WI38 (cell line): Measurements from ENCODE around the gene COL18A1.

Source experiments
- H3K4me3 ChIP-seq: 2 replicates; pipeline ENCODE4 v1.5.1; 2011; ENCODE audit warnings: low read depth, mild to moderate bottlenecking, control low read depth, low read length
- CTCF ChIP-seq: IDR thresholded peaks from 2 replicates; pipeline ENCODE4 v1.5.1; 2012; ENCODE audit warnings: low read depth, mild to moderate bottlenecking, control low read depth, low read length

COL18A1 gene

GRCh38 chr21:45479691-45480675, 75.0 kb downstream of the COL18A1 start:
- H3K4me3 ChIP-seq, result no peak overlapping the region
- TF ChIP-seq CTCF, result no peak

DNA sequence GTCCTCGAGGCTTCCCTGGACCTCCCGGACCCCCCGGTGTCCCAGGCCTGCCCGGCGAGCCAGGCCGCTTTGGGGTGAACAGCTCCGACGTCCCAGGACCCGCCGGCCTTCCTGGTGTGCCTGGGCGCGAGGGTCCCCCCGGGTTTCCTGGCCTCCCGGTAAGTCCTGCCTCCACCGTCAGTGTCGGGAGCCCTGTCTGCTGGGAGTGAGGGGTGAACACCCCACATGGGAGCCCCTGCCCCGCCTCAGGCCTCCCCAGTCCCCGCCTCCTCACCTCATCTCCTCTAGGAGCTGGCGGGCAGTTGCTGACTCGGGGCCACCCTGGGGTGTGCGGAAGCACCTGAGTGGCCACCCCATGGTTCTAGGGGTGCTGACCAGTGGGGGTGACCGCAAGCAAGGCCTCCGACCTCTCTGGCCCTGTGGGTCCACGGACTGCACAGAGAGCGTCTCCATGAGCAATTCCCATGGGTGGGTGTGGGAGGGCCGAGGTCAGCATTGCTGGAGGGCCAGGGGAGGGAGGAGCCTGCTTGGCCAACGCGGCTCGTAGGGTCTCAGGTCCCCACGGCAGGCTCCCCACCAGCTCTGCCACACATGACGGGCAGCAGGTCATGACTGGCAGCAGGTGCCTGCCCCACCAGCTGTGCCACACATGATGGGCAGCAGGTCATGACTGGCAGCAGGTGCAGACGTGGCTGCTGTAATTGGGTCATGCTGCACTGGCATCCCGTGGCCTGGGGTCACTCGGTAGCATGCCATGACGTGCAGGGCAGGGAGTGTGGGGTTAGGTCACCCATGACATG, 75.9 kb downstream of the COL18A1 start:
- no peak for TF ChIP-seq CTCF
- no peak overlapping the region for H3K4me3 ChIP-seq

DNA sequence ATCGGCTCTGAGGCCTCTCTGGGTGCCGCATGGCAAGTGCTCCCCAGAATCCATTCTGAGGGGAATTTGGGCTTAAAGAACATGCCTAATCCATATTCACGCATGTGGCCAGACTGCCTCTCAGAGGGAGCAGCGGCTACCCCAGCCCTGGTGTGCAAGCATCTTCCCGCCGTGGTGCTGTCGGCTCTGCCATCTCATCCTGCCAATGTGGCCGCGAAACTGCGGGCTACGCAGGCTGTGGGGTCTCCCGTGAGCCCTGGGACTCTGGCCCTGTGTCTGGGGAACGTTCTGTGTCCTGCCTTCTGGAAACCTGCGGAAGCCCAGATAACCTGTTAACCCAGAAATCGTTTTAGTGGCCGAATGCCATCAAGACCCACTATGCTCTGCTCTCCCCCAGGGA, 76.6 kb downstream of the COL18A1 start:
- no peak overlapping the region for H3K4me3 ChIP-seq
- TF ChIP-seq CTCF, result no peak

GRCh38 chr21:45481977-45482898, 77.3 kb downstream of the COL18A1 start:
- H3K4me3 ChIP-seq, result no peak overlapping the region
- no peak for TF ChIP-seq CTCF

DNA sequence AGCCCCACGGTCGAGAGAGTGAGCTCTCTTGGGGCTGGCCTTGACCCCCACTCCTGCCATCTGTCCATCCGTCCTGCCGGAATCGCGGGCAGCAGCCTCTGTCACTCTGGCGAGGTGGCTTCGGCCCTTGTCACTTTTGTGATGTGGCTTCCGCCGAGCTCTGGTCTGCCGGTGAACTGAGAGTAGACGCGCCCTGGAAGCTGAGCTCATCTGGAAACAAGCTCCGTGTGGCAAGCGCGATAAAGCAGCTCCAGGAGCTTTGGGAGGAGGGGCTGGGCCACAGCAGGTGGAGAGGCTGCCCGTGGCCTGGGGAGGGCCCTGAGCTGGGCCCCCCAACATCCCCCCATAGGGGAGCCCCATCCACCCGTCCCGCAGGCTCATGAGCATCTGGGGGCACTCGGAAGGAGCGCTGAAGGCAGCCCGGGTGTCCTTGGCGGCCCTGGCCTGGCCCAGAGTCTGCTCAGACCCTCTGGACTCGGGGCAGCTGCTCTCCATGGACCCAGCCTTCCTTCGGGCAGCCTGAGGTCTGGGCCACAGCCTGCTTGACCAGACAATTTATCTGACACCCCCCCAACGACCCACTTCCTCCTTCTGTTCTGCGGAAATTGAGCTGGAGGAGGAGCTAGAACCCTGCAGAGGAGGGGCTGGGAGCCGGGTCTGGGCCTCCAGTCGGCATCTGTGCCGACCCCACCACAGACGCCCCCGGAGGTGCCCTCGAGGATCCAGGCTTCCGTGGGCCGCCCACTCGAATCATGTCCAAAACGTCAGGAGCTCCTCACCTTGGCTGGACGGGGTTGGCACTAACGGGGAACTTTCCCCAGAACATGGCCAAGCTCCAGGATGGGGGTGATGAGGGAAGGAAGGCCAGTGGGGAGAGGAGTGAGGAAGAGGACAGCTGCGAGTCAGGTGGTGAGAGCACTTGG, 78.2 kb downstream of the COL18A1 start:
- H3K4me3 ChIP-seq, result no peak overlapping the region
- TF ChIP-seq CTCF, result no peak

GRCh38 chr21:45484318-45484717, 79.4 kb downstream of the COL18A1 start:
- H3K4me3 ChIP-seq, result no peak overlapping the region

More at GRCh38 chr21:45484318-45484717, 79.4 kb downstream of the COL18A1 start:
- no peak for TF ChIP-seq CTCF
